ENCODE data around the gene CEACAM20. TPM values are rescaled to one million over a fixed set of nuclear protein-coding genes. Genes with fewer than 3 reads are reported as not detected.

The CEACAM20 gene
- 2.3 TPM in 1 of 2 replicates, not detected in the other for total RNA-seq (ENCODE audit: low replicate concordance)
- long read RNA-seq, transcript CEACAM20-203 (12 exons, 1,809 nt): major isoform, 5 of 6 reads
- long read RNA-seq, partial matches to known transcripts: 0 of 6 reads
- long read RNA-seq, other reads (novel, unspliced or antisense): 1 of 6 reads

DNA sequence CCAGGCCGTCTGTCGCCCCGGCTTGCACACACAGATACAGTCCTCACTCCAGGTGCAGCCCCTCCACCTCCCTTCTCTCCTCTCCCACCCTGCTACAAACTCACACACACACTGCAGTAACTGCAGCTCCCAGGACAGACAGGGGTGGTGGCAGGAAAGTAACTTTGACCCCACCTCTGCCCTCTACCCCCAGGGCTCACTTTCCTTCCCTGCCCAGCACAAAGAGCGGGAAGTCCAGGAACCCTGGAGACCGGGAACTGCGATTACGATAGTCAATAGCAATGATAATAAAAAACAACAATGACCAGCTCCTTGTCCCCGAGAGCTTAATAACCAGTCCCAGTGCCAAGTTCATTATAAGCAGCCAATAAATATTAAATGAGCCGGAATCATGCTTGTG, at the start of gene CEACAM20:
TSS of gene CEACAM20 (minus strand) at position 140 of the 400 bp plus-strand sequence. CDS start 166 bp downstream, outside the sequence.
- Mint-ChIP-seq H3K9me3 (no peaks in the 10 kb centered on the region), H3K27ac (no peak within 1 kb of the TSS), H3K4me1 (ENCODE audit: unreplicated experiment) (no peaks in the 10 kb centered on the region), H3K36me3 (no peaks in the 10 kb centered on the region), H3K27me3 (peaks cover 32% of the 10 kb centered on the region), H3K4me3 (no peak within 1 kb of the TSS)
- TF ChIP-seq, protein P1, sequence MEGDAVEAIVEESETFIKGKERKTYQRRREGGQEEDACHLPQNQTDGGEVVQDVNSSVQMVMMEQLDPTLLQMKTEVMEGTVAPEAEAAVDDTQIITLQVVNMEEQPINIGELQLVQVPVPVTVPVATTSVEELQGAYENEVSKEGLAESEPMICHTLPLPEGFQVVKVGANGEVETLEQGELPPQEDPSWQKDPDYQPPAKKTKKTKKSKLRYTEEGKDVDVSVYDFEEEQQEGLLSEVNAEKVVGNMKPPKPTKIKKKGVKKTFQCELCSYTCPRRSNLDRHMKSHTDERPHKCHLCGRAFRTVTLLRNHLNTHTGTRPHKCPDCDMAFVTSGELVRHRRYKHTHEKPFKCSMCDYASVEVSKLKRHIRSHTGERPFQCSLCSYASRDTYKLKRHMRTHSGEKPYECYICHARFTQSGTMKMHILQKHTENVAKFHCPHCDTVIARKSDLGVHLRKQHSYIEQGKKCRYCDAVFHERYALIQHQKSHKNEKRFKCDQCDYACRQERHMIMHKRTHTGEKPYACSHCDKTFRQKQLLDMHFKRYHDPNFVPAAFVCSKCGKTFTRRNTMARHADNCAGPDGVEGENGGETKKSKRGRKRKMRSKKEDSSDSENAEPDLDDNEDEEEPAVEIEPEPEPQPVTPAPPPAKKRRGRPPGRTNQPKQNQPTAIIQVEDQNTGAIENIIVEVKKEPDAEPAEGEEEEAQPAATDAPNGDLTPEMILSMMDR (conservative IDR thresholded peaks at IDR 0.05): no peak
- DNase-seq (ENCODE audit: extremely low spot score, unreplicated experiment): no peak

GRCh38 chr19:44577566-44577874, 48.0 kb upstream of the CEACAM20 start:
- Mint-ChIP-seq H3K36me3 (no peaks in the 10 kb centered on the region), H3K4me1 (ENCODE audit: unreplicated experiment) (peaks cover 5% of the 10 kb centered on the region), H3K27ac (no peak overlapping the region), H3K27me3 (peaks cover 4% of the 10 kb centered on the region), H3K9me3 (no peaks in the 10 kb centered on the region), H3K4me3 (no peak overlapping the region)
- no peak for DNase-seq (ENCODE audit: extremely low spot score, unreplicated experiment)
- TF ChIP-seq, protein P1 (conservative IDR thresholded peaks at IDR 0.05): no peak

DNA sequence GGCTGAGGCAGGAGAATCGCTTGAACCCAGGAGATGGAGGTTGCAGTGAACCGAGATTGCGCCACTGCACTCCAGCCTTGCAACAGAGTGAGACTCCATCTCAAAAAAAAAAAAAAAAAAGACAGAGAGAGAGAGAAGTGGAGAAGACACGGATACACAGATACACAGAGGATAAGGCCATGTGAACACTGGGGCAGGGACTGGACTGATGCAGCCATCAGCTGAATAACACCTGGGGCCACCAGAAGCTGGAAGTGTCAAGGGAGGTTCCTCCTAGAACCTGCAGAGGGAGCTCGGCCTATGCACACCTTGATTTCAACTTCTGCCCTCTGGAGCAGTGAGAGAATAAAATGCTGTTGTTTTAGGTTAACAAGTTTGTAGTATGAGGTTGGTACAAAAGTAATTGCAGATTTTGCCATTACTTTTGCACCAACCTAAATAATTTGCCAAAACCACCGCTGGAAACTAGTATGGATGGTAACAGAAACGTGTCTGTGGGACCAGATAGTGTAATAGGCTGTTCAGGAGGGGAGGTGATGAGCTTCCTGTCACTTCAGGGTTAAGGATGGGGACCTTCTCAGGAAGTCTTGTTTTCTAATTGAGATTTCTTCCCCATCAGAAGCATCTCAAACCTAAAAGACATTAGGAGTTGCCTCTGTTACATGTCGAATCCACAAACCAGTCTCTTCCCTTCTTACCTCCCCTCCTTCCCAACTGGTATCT, 47.5 kb upstream of the CEACAM20 start:
- Mint-ChIP-seq H3K9me3 (no peaks in the 10 kb centered on the region), H3K4me3 (no peak overlapping the region), H3K27me3 (peaks cover 4% of the 10 kb centered on the region), H3K4me1 (ENCODE audit: unreplicated experiment) (peaks cover 5% of the 10 kb centered on the region), H3K36me3 (no peaks in the 10 kb centered on the region), H3K27ac (no peak overlapping the region)
- TF ChIP-seq, protein P1 (conservative IDR thresholded peaks at IDR 0.05): peak; percentile 61
- DNase-seq (ENCODE audit: extremely low spot score, unreplicated experiment): no peak

- Mint-ChIP-seq H3K36me3 (no peaks in the 10 kb centered on the region), H3K4me1 (ENCODE audit: unreplicated experiment) (peaks cover 10% of the 10 kb centered on the region), H3K27me3 (no peaks in the 10 kb centered on the region), H3K9me3 (no peaks in the 10 kb centered on the region), H3K27ac (no peak overlapping the region), H3K4me3 (no peak overlapping the region)
- TF ChIP-seq, protein P1 (conservative IDR thresholded peaks at IDR 0.05): no peak
- no peak for DNase-seq (ENCODE audit: extremely low spot score, unreplicated experiment)
These were observed 45.7 kb upstream of the CEACAM20 start for GRCh38 chr19:44575116-44575700.

GRCh38 chr19:44574186-44574950, 44.9 kb upstream of the CEACAM20 start:
- Mint-ChIP-seq H3K4me3 (no peak overlapping the region), H3K9me3 (no peaks in the 10 kb centered on the region), H3K36me3 (no peaks in the 10 kb centered on the region), H3K27me3 (no peaks in the 10 kb centered on the region), H3K4me1 (ENCODE audit: unreplicated experiment) (peaks cover 10% of the 10 kb centered on the region), H3K27ac (no peak overlapping the region)
- DNase-seq (ENCODE audit: extremely low spot score, unreplicated experiment): no peak
- TF ChIP-seq, protein P1 (conservative IDR thresholded peaks at IDR 0.05): no peak

All from type B pancreatic cell (in vitro differentiated cells).